Measurements from ENCODE around the gene SLC17A2. TPM values are rescaled to one million over a fixed set of nuclear protein-coding genes. Genes with fewer than 3 reads are reported as not detected.

Gene SLC17A2
- total and polyA plus RNA-seq, 2 of the 8 experiments (the other 6 are each of a cell fraction or from before 2014, with no cell fraction given): not detected

GRCh38 chr6:25971187-25971821 is 40.8 kb upstream of the SLC17A2 start (continued):
- TF ChIP-seq USF2 (IDR thresholded peaks at IDR 0.05; ENCODE audit: low read length) (no peak), SP2 (IDR thresholded peaks at IDR 0.05; ENCODE audit: low read length) (no peak), TBP (IDR thresholded peaks at IDR 0.05; ENCODE audit: low read depth, low read length) (no peak), EGR1 (IDR thresholded peaks at IDR 0.05; ENCODE audit: borderline replicate concordance, low read depth, low read length) (no peak)

Measured in H1 (cell line).